GM12892 (cell line): ENCODE measurements around the gene STOX2.

Experiments
- POLR2A ChIP-seq: IDR thresholded peaks from 2 replicates; pipeline ENCODE4 v1.6.1; 2011; ENCODE audit warnings: low read depth, low read length, control low read depth
- POLR2AphosphoS5 ChIP-seq: IDR thresholded peaks from 2 replicates; pipeline ENCODE4 v1.6.1; 2011; ENCODE audit warnings: low read depth, low read length, control low read depth
- TAF1 ChIP-seq: IDR thresholded peaks from 2 replicates; pipeline ENCODE4 v1.6.1; 2011; ENCODE audit warnings: low read depth, mild to moderate bottlenecking, control low read depth, low read length, borderline replicate concordance

GRCh38 chr4:183903021-183903760, 1.9 kb upstream of the STOX2 start:
- no peak for TF ChIP-seq POLR2A
- TF ChIP-seq POLR2AphosphoS5, result no peak
- TF ChIP-seq TAF1, result no peak
